IPS-NIHi11 (cell line): ENCODE data around the gene DNAH2.
A peak's percentile ranks its signal among the peaks of the same experiment; 100 is the strongest.
"Not testable (repeated sequence)": the region's sequence is repeated elsewhere in the genome, so short reads cannot be mapped to it uniquely, and the experiment has no call there.

ENCODE experiments used
- DNase-seq: peaks from one replicate; pipeline ENCODE4 v3.0.0; 2012; ENCODE audit warnings: mixed read lengths, low spot score

The DNAH2 gene

GRCh38 chr17:7777017-7777416 lies 59.5 kb downstream of the DNAH2 start:
- no peak for DNase-seq

- no peak for DNase-seq
Measured at GRCh38 chr17:7780736-7781135, 63.2 kb downstream of the DNAH2 start.

DNA sequence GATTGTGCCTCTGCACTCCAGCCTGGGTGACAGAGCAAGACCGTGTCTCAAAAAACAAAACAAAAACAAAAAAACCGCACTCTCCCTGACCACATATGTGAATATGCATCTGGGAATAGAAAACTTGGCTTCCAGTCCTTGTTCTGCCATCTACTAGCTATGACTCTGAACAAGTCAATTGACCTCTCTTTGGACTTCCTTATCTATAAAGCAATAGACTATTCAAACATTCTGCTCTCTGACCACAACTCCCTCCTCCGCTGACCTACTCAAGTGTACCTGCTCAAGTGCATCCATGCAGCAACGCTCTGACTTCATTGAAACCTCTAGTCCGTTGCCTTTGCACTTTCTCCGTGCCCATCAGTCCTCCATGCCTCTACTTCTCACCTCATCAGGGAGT lies 63.9 kb downstream of the DNAH2 start:
- no peak for DNase-seq

DNA sequence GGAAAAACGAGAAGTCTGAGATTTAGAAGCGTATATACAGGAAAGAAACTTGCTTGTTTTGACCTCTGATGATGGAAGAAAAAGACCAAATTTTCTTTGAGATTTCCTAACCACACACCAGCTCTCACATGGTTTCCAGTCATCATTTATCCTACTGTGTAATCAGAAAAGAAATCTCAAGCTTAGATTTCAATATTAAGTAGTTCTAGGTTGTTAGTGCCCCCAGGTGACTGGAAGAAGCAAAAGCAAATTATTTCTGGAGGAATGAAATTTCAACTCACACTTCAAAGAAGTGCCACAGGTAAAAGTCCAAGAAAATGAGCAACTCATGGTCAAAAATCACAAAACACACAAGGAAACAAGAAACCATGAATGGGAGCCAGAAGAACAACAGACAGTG lies 64.7 kb downstream of the DNAH2 start:
- DNase-seq: no peak

DNA sequence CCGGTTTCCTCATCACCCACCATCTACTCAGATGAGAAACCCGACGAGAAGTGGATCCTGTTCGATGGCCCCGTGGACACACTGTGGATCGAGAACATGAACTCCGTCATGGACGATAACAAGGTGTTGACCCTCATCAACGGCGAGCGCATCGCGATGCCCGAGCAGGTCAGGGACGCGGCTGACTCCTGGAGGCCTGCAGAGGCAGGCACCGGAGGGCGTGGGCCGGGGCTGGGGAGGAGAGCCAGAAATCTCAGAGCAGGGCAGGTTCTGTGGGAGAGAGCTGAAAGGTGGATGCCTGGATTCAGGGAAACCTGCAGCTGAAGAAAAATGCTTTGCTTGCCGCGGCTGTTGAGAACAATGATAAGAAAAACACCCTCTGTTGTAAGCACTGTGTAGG lies 69.3 kb downstream of the DNAH2 start:
- no peak for DNase-seq

DNA sequence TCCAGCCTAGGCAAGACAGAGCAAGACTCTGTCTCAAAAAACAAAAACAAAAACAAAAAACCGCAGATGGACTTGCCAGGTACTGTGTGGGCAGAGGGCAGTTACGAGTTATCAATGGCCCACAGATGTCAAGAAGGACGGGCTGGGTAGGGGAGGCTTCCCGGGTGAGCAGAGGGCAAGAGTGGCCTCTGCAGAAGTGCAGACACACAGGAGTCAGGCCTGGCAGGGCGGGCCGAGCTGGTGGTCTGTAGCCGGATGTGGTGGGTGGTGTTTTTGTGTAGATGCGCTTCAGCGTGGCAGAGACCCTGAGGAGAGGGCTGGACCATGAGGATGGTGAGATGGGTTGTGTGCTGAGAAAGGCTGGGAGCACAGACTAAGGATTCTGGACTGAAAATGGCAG lies 71.6 kb downstream of the DNAH2 start:
- no peak for DNase-seq

- DNase-seq: no peak
Measured at GRCh38 chr17:7790150-7790549, 72.6 kb downstream of the DNAH2 start.

- no peak for DNase-seq
Measured at GRCh38 chr17:7792611-7793010, 75.1 kb downstream of the DNAH2 start.

DNA sequence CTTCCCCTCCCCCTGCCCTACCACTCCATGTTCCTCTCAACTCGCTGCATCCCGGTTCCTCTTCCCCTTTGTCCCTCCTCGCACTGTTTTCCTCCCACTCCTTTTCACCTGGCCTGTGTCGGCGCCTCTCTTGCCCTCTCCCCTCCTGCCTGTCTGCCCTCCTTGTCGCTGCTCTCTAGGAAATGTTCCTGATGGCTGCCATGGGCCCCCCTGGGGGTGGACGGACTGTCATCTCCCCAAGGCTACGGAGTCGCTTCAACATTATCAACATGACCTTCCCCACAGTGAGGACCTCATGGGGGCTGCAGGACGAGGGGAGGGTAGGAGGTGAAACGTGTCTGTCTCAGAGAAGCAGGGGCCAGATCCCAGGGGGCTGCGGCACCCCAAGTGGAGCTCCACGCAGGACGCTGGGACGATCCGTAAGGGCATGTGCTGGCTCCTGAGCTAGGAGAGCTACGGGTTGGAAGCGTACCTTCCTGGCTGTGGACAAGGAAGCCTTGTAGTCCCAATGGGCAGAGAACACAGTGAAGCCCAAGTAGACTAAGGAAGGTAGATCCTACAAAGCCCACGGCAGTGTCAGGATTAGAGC lies 76.6 kb downstream of the DNAH2 start:
- DNase-seq: peak; percentile 37

DNA sequence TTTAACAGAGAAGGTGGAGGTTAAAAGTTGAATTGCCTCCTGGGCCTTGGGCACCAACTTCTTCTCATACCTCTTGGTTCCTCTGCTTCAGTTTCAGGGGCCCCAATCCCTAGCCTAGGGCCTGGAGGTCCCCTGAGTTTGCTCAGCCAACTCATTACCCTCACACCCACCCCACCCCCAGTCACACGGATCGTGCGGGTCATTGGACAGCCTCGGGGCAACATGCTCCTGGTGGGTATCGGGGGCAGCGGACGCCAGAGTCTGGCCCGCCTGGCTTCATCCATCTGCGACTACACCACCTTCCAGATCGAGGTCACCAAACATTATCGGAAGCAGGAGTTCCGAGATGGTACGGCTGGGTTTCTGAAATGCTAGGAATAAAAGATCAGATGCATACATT lies 80.4 kb downstream of the DNAH2 start:
- no peak for DNase-seq

DNA sequence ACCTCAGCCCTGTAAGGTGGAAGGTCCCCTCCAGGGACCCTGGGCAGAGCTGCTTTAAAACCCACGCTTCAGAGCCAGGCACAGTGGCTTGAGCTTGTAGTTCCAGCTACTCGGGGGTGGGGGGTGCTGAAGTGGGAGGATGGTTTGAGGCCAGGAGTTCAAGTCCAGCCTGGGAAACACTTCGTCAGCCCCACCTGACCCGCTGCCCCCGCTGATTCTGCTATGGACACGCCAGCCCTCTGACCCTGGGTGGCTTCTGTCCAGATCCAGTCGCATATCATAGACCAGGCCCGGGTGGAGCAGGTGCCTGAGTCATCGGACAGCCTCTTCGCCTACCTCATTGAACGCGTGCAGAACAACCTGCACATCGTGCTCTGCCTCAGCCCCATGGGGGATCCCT lies 81.3 kb downstream of the DNAH2 start:
- no peak for DNase-seq

- DNase-seq: peak; percentile 48
Measured at GRCh38 chr17:7803981-7804380, 86.4 kb downstream of the DNAH2 start.

- DNase-seq: no peak
Measured at GRCh38 chr17:7806587-7806986, 89.0 kb downstream of the DNAH2 start.

DNA sequence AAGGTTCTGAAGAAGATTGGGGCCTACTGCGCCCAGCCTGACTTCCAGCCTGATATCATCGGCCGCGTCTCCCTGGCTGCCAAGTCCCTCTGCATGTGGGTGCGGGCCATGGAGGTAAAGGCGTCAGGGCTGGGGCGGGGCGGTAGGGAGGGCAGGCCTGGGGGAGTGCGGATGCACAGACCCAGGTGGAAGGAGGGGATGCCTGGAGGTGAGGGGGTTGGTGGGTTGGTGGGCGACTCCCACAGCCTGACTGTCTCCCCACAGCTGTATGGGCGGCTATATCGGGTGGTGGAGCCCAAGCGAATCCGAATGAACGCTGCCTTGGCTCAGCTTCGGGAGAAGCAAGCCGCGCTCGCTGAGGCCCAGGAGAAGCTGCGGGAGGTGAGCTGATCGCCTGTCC lies 89.7 kb downstream of the DNAH2 start:
- DNase-seq: no peak

GRCh38 chr17:7809086-7809790 lies 91.7 kb downstream of the DNAH2 start:
- no peak for DNase-seq

DNA sequence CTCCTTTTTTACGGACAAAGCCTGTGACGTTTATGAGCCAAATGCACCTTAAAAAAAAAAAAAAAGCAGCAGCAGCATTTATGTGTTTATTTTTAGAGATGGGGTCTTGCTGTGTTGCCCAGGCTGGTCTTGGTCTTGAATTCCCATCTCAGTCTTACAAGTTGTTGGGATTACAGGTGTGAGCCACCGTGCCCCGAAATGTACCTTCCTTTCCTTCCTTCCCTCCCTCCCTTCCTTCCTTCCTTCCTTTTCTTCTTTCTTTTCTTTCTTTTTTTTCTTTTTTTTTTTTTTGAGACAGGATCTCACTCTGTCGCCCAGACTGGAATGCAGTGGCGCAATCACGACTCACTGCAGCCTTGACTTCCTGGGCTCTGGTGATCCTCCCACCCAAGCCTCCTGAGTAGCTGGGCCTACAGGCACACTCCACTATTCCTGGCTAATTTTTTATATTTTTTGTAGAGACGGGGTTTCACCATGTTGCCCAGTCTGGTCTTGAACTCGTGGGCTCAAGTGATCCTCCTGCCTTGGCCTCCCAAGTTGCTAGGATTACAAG lies 92.3 kb downstream of the DNAH2 start:
- not testable (repeated sequence) for DNase-seq

DNA sequence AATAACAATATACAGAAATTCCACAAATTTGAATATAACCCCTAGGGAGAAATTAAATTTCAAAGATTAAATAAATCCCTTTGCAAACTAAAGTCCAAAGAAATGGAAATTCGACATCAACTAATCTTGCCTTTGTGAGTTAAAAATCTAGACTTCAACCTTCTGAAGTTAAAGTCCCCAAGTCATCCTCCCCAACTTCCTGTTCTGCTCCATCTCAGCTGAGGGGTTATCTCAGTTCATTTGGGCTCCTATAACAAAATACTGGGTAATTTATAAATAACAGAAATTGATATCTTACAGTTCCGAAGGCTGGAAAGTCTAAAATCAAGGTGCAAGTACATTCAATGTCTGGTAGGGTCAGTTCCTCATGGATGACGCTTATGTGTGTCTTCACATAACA lies 93.7 kb downstream of the DNAH2 start:
- DNase-seq: no peak

DNA sequence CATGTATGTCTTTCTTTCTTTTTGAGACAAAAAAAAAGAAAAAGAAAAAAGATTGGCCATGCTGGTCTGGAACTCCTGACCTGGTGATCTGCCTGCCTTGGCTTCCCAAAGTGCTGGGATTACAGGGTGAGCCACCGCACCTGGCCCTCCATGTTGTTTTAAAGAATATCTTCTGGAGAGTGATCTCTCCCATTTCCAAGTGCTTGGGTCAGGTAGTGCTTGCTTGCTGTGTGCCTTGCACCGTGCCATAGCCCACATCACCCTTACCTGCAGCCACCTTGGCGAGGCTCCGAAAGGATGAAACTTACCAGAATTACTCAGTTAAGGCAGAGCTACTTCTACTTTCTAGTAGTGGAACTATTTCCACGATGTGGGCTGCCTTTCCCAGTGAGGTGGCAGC lies 97.4 kb downstream of the DNAH2 start:
- DNase-seq: no peak

DNA sequence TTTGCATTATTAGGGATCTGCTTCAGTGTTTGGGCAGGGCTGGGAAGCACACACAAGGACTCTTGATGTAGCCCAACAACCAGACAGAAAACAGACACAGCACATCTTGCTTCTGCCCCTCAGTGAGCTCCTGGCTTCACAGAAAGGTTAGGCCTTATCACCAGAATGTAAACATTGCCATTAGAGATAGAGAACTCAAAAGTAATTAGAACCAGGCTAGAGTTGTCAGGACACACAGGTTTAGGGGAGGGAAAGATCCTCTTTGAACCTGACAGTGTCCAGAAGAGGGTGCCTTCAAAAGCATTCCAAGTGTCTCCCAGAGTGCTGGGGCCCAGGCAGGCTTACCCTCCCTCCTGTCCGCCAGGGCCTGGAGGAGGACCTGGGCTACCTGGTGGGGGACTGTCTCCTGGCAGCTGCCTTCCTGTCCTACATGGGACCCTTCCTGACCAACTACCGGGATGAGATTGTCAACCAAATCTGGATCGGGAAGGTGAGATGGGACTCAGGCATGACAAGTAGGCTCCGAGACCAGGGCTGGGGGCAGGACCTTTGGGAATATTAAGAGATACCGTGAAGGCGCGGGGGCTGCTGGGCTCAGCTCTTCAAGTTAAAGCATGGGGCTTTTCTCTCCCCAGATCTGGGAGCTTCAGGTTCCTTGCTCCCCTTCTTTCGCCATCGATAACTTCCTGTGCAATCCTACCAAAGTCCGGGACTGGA lies 99.5 kb downstream of the DNAH2 start:
- no peak for DNase-seq

- DNase-seq: no peak
Measured at GRCh38 chr17:7817643-7817964, 100.1 kb downstream of the DNAH2 start.

DNA sequence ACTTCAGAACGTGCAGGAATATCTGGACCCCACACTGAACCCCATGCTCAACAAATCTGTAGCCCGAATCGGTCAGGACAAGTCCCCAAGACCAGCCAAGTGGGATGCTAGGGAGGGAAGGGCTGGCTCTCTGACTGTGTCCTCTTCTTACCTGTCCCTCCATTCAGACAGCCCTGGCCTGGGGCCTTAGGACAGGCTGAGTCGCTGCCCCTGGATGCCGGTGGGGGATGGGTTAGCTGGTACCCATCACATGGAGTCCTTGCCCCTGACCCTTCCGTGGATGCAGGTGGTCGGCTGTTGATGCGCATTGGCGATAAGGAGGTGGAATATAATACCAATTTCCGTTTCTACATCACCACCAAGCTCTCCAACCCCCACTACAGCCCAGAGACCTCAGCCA lies 100.5 kb downstream of the DNAH2 start:
- DNase-seq: no peak

DNA sequence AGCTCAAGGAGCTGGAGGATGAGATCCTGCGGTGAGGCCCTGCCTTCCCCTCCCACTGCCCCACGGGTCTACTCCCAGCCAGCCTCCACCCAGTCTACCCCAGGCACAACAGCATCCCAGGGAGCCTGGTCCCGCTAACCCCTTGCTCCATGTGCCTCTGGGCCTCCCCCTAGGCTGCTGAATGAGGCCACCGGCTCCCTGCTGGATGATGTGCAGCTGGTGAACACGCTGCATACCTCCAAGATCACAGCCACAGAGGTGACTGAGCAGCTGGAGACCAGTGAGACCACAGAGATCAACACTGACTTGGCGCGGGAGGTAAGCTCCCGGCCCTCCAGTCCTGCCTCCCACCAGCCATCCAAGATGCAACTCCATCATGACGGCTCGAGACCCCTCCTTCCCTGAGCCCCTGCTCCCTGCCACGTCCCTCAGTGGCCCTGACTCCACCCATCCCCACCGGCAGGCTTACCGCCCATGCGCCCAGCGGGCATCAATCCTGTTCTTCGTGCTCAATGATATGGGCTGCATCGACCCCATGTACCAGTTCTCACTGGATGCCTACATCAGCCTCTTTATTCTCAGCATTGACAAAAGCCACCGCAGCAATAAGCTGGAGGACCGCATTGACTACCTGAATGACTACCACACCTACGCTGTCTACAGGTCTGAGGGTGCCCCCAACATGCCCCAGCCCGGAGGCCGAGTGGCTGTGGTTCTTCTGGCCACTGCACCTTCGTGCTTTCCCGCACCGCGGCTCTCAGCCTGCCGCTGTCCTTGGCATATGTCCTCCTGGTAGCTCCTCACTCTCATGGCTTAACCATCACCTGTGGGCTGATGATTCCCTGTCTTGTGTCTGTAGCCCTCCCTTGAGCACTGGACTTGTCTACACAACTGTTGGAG lies 101.5 kb downstream of the DNAH2 start:
- no peak for DNase-seq
